SKM-1 treated with dmso at 0.1 percent for 144 hours (cell line): ENCODE data around the gene SIRPB2.

Experiments
- DNase-seq: peaks from one replicate; lab custom pipeline; 2025; ENCODE audit not compliant: unreplicated experiment; lab: John Stamatoyannopoulos, UW

The SIRPB2 gene

GRCh38 chr20:1491281-1491840 is at the start of gene SIRPB2:
Gene SIRPB2, minus strand, starts transcription at chr20:1491420. Its CDS starts 61 bp downstream, at chr20:1491359.
- peak; percentile 70 for DNase-seq

GRCh38 chr20:1539816-1540419 is 48.7 kb upstream of the SIRPB2 start:
- no peak for DNase-seq

- DNase-seq = no peak
These were observed 47.4 kb upstream of the SIRPB2 start for GRCh38 chr20:1538655-1539054.

GRCh38 chr20:1537731-1538058 is 46.5 kb upstream of the SIRPB2 start:
- peak; percentile 83 for DNase-seq

DNA sequence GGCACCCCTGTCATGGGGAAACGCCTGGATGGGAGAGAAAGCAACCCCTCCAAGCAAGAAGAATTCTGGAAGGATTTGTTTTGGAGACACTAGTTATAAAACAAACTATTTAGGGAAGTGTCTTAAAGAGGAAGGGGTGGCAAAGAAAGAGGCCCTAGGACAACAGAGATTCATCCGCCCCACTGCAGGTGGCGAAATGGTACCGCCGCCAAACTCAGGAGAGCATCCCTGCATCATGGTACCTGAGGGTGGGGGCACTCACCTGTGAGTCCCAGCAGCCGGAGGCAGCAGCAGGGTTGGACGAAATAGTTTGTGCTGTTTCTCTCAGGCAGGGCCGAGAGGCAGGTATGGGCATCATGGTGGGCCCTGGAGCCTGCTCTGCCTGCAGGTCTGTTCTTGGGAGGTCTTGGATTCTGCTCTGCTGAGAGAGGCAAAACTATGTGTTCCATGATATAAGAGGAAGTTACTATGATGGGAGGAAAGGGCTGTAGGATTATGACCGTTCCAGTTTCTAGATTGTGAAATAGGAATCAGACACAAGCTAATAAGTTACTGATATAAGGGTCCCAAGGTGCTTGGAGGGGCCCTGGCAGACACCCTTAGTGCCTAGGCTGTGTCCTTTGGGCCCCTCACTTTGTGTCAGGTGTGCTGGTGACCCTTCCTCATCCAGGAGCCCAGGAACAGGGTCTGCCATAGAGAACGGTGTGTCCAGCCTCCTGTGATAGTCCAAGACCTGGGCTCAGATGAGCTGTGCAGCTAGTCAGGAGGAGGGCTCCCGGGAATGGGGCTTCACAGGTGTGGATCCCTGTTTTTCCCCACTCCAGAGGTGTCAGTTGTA is 45.9 kb upstream of the SIRPB2 start:
- DNase-seq = peak; percentile 25

GRCh38 chr20:1535420-1536175 is 44.4 kb upstream of the SIRPB2 start:
- DNase-seq = peak; percentile 39

- no peak for DNase-seq
These were observed 43.3 kb upstream of the SIRPB2 start for GRCh38 chr20:1534526-1534925.

GRCh38 chr20:1533059-1533458 is 41.8 kb upstream of the SIRPB2 start:
- peak; percentile 3 for DNase-seq

DNA sequence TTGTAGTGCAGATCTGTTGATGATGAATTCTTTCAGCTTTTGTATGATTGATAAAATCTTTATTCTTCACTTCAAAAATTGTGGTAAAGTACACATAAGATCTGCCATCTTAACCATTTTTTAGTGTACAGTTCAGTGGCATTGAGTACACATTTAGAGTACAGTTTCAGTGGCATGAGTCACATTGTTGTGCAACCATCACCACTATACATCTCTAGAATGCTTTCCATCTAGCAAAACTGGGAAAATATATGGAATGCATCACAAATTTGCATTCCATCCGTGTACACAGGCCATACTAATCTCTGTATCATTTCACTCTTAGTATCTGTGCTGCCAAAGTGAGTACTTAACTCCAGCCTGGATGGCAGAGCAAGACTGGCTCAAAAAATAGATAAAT is 37.6 kb upstream of the SIRPB2 start:
- DNase-seq = no peak

DNA sequence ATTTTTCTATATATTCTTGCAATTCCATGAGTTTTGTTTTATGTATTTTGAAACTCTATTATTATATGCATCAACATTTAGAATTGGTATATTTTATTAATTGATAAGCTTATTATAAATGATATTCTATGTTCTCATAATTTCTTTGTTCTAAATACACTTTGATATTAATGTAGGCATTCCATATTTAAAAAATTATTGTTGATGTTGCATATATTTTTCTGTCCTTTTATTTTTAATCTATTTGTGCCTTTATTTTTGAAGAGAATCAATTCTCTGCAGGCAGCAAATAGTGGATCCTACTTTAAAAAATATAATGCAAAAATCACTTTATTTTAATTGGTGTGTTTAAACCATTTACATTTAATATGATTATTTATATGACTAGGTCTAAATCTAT is 36.7 kb upstream of the SIRPB2 start:
- DNase-seq = no peak

DNA sequence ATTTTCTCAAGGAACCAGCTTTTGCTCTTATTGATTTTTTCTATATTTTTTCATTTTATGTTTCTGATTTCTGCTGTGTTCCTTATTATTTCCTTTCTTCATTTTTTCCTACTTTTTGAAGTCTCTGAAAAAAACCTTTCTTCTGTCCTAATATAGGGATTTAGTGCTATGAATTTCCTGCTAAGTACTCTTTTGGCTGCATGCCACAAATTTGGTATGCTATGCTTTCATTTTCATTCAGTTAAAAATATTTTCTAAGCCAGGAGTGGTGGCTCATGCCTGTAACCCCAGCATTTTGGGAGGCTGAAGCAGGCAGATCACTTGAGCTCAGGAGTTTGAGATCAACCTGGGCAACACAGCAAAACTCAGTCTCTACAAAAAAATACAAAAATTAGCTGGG is 35.7 kb upstream of the SIRPB2 start:
- no peak for DNase-seq

GRCh38 chr20:1526310-1526709 is 35.1 kb upstream of the SIRPB2 start:
- no peak for DNase-seq

DNA sequence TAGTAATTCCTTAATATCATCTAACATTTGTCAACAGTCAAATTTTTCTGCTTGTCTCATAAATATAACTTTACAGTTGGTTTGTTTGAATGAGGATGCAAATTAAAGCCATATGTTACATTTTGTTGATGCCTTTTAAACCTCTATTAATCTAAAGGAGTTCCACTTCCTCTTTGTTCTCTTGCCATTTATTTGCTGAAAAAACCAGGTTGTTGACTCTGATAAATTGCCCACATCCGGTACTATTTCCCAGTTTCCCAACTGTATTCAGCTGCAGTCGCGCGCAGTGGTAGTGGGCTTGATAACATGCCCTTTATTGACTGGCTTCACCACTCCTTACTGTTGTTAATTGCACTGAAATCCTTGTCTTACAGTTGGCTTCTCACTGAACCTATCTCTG is 32.8 kb upstream of the SIRPB2 start:
- peak; percentile 38 for DNase-seq

DNA sequence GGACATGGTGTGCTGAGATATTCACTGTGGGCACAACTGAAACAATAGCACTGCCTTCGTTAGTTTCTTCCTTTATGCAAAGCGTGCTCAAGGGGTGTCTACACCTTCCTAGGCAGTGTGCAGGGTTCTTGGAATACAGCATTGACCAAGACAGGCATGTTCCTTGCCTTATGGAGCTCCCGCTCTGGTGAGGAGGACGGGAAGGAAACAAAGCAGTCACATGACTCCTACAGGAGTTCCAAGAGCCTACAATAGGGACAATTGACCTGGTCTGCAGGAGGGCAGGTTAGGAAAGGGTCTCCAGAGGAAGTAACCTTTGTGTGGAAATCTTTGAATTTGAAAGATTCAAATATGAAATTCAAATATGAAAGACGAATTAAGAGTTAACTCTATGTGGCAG is 25.8 kb upstream of the SIRPB2 start:
- DNase-seq = no peak

GRCh38 chr20:1513801-1514200 is 22.6 kb upstream of the SIRPB2 start:
- DNase-seq = no peak

GRCh38 chr20:1509237-1509636 is 18.0 kb upstream of the SIRPB2 start:
- DNase-seq = no peak

GRCh38 chr20:1508574-1508973 is 17.4 kb upstream of the SIRPB2 start:
- no peak for DNase-seq

- DNase-seq = no peak
These were observed 16.1 kb upstream of the SIRPB2 start for GRCh38 chr20:1507276-1507675.

- no peak for DNase-seq
These were observed 14.7 kb upstream of the SIRPB2 start for GRCh38 chr20:1505871-1506270.

DNA sequence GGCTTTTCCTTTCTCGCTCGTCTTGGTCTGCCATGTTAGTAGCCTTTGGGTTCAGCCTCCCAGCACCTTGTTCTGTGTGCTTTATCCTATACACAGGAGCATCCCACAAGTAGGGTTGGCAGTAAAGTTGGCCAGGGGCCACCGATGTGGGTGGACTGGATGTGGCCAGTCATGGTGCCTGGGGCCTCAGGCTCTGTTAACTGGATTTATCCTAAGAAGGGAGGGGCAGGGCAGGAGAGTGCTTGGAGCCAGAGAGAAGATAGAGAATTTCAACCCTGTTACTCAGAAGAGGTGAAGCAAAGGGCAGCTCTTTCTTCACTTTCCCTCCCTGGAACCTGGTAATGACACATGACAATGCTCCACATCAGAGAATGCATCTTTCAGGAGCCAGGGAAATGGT is 14.1 kb upstream of the SIRPB2 start:
- DNase-seq = no peak

- peak; percentile 79 for DNase-seq
These were observed 12.5 kb upstream of the SIRPB2 start for GRCh38 chr20:1503564-1504227.
